ENCODE measurements around the gene NSUN3. TPM values are rescaled to one million over a fixed set of nuclear protein-coding genes. Genes with fewer than 3 reads are reported as not detected.

NSUN3 gene
- total RNA-seq, 1 donor from 2014 or later = 16.3 TPM

DNA sequence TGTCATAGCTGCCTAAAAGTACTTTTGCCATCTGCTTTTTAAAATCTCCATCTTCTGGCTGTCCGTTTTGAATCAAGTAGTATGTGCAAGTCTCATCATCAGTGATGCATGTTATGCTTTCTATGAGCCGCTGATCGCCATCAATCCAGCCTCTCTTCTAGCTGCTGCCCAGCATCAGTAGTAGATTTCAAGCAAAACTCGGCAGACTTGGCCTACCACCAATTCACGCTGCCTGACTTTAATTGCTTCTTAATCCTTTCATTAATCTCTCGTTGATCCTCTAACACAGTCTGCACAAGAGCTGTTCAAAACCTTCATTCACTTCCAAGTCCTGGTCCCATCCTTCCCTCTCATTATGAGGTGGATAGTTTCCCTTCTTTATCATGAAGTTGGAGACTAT is 104.9 kb downstream of the NSUN3 start:
- no peak for DNase-seq
- no peak overlapping the region for H3K4me3 Mint-ChIP-seq (ENCODE audit: unreplicated experiment)
- H3K36me3 Mint-ChIP-seq (ENCODE audit: unreplicated experiment) = no peaks in the 10 kb centered on the region
- H3K27ac Mint-ChIP-seq (ENCODE audit: unreplicated experiment) = no peak overlapping the region
- TF ChIP-seq, protein P1, sequence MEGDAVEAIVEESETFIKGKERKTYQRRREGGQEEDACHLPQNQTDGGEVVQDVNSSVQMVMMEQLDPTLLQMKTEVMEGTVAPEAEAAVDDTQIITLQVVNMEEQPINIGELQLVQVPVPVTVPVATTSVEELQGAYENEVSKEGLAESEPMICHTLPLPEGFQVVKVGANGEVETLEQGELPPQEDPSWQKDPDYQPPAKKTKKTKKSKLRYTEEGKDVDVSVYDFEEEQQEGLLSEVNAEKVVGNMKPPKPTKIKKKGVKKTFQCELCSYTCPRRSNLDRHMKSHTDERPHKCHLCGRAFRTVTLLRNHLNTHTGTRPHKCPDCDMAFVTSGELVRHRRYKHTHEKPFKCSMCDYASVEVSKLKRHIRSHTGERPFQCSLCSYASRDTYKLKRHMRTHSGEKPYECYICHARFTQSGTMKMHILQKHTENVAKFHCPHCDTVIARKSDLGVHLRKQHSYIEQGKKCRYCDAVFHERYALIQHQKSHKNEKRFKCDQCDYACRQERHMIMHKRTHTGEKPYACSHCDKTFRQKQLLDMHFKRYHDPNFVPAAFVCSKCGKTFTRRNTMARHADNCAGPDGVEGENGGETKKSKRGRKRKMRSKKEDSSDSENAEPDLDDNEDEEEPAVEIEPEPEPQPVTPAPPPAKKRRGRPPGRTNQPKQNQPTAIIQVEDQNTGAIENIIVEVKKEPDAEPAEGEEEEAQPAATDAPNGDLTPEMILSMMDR (IDR thresholded peaks at IDR 0.05; ENCODE audit: partially characterized antibody, unreplicated experiment) = no peak
- peaks cover 10% of the 10 kb centered on the region for H3K4me1 Mint-ChIP-seq (ENCODE audit: low read depth, unreplicated experiment)
- H3K27me3 Mint-ChIP-seq (ENCODE audit: unreplicated experiment) = peaks cover under 1% of the 10 kb centered on the region
- no peaks in the 10 kb centered on the region for H3K9me3 Mint-ChIP-seq (ENCODE audit: unreplicated experiment)

DNA sequence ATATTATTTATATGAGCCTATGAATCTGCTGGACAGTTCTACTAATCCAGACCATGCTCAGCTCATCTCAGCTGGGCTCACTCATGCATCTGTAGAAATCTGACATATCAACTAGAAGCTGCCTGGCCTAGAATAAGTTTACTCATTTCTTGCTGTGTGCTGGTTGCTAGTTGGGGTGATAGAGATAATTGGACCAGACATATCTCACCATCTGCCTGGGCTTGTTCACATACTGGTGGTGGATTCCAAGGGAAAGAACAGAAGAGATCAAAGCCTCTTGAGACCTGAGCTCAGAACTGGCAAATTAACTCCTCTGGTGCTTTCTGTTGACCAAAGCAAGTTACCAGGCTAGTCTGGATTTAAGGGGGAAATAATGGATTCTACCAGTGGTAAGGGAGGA is 109.1 kb downstream of the NSUN3 start:
- Mint-ChIP-seq H3K4me1 (ENCODE audit: low read depth, unreplicated experiment) (peaks cover 31% of the 10 kb centered on the region), H3K9me3 (ENCODE audit: unreplicated experiment) (no peaks in the 10 kb centered on the region), H3K27ac (ENCODE audit: unreplicated experiment) (peak overlapping the region; percentile 77), H3K27me3 (ENCODE audit: unreplicated experiment) (no peaks in the 10 kb centered on the region), H3K4me3 (ENCODE audit: unreplicated experiment) (no peak overlapping the region), H3K36me3 (ENCODE audit: unreplicated experiment) (no peaks in the 10 kb centered on the region)
- no peak for DNase-seq
- TF ChIP-seq, protein P1 (IDR thresholded peaks at IDR 0.05; ENCODE audit: partially characterized antibody, unreplicated experiment) = no peak

DNA sequence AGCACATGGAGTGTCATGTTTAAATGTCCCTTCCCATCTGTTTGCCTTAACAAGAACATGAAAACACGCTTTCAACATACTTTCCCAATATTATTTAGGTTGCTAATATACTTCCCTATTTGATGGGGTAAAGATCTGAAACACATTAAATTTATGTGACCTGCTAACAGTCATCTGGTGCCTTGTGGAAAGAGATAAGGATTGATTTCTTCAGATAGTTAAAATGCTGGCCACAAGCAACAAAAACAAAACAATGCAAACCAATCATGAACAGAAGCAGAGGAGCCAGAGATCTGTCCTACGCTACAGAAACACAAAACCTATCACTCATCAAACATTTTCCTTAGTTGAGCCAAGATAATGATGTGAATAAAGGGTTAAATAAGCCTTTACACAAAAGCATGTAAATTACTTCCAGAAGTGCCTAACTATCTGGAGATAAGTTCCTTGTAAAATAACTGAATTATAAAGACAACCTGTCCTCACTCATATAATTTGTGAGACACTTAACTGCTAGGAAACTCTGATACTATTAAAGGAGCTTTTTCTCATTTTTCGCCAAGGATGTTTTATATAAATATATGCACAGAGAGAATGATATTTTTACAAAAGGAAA is 109.9 kb downstream of the NSUN3 start:
- H3K27ac Mint-ChIP-seq (ENCODE audit: unreplicated experiment) = peak overlapping the region; percentile 77
- TF ChIP-seq, protein P1 (IDR thresholded peaks at IDR 0.05; ENCODE audit: partially characterized antibody, unreplicated experiment) = no peak
- no peaks in the 10 kb centered on the region for H3K27me3 Mint-ChIP-seq (ENCODE audit: unreplicated experiment)
- no peaks in the 10 kb centered on the region for H3K9me3 Mint-ChIP-seq (ENCODE audit: unreplicated experiment)
- no peak for DNase-seq
- peaks cover 39% of the 10 kb centered on the region for H3K4me1 Mint-ChIP-seq (ENCODE audit: low read depth, unreplicated experiment)
- peak overlapping the region; percentile 56 for H3K4me3 Mint-ChIP-seq (ENCODE audit: unreplicated experiment)
- H3K36me3 Mint-ChIP-seq (ENCODE audit: unreplicated experiment) = no peaks in the 10 kb centered on the region

DNA sequence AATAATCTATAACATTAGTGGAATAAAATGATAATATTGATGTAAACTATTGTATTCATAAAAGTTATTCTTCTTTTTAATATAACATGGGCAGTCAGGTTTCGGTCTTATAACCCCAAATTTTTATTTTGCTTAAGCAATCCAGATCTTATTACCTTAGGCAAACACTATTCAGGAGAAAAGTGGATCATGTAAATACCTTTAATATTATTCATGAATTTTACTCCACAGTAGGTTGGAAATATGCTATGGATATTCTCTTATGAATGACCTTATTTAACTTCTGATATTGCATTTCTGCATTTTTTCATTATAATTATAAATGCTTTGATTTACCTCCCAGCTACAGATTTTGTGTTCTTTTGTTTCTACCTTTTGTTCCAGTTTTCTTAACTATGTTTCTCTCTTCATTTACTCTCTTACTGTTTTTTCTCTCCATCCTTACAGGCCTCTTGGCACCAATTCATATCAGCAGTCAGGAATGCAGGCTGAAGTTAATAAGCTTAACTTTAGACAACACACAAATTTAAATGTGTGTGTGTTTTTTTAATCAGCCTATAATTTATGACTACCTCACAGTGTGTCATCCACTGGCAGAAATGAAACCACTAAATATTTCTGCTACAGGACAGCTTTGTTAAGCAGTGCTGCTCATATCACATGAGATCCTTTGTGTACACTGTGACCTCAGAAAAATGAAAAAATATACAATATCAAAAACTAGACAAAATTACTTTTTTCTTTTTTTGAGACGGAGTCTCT is 111.0 kb downstream of the NSUN3 start:
- H3K27ac Mint-ChIP-seq (ENCODE audit: unreplicated experiment) = no peak overlapping the region
- no peak for DNase-seq
- no peaks in the 10 kb centered on the region for H3K36me3 Mint-ChIP-seq (ENCODE audit: unreplicated experiment)
- H3K4me1 Mint-ChIP-seq (ENCODE audit: low read depth, unreplicated experiment) = peaks cover 39% of the 10 kb centered on the region
- H3K27me3 Mint-ChIP-seq (ENCODE audit: unreplicated experiment) = no peaks in the 10 kb centered on the region
- H3K4me3 Mint-ChIP-seq (ENCODE audit: unreplicated experiment) = no peak overlapping the region
- no peaks in the 10 kb centered on the region for H3K9me3 Mint-ChIP-seq (ENCODE audit: unreplicated experiment)
- TF ChIP-seq, protein P1 (IDR thresholded peaks at IDR 0.05; ENCODE audit: partially characterized antibody, unreplicated experiment) = no peak

DNA sequence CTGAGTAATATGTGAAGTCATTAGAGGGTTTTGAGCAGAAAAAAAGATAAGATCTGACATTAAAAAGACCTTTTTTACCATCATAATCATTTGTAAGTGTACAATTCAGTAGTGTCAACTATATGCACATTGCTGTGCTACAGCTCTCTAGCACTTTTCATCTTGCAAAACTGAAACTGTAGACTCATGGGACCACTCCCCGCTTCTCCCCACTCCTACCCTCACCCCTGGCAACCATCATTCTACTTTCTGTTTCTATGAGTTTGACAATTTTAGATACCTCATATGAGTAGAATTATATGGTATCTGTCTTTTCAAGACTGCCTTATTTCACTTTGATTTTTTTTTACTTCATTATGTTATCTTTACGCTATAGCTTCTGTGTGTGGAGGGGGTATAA is 112.8 kb downstream of the NSUN3 start:
- H3K27ac Mint-ChIP-seq (ENCODE audit: unreplicated experiment) = peak overlapping the region; percentile 70
- TF ChIP-seq, protein P1 (IDR thresholded peaks at IDR 0.05; ENCODE audit: partially characterized antibody, unreplicated experiment) = no peak
- H3K36me3 Mint-ChIP-seq (ENCODE audit: unreplicated experiment) = no peaks in the 10 kb centered on the region
- peaks cover 45% of the 10 kb centered on the region for H3K4me1 Mint-ChIP-seq (ENCODE audit: low read depth, unreplicated experiment)
- DNase-seq = no peak
- H3K4me3 Mint-ChIP-seq (ENCODE audit: unreplicated experiment) = no peak overlapping the region
- no peaks in the 10 kb centered on the region for H3K9me3 Mint-ChIP-seq (ENCODE audit: unreplicated experiment)
- no peaks in the 10 kb centered on the region for H3K27me3 Mint-ChIP-seq (ENCODE audit: unreplicated experiment)

All from glutamatergic neuron (in vitro differentiated cells).